ENCODE measurements around the gene GRID1.

DNA sequence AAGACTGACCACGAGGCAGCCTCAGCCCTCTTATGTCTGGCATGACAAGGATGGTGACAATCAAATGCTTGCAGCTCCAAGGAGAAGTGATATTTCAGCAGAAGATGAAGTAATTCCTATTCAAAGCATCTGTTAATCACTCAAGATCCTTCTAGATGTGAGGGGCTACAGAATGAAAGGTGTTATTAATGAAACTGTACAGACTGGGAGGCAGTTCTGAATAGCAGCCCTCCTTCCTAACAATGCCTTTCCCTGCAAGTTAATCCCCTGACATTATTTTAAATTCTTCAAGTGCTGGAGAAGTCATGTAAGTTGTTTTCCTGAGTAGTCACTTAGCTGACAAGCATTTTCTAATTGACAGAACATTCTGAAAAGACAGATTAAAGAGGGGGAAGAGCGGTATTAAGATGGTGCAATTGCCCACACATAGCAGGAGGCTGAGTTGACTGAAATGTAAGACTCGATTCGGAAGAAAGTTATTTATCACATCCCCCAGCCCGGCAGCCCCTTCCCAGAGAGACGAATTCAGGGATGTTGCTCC lies 300.8 kb downstream of the GRID1 start:
- TF ChIP-seq POLR2A (IDR thresholded peaks at IDR 0.05; ENCODE audit: low read depth, low read length) (no peak), POLR2AphosphoS5 (IDR thresholded peaks at IDR 0.05; ENCODE audit: low read depth, low read length) (no peak), TAF1 (IDR thresholded peaks at IDR 0.05; ENCODE audit: low read depth, low read length) (no peak), SPI1 (IDR thresholded peaks at IDR 0.05; ENCODE audit: low read depth, low read length) (no peak), PAX5 (IDR thresholded peaks at IDR 0.05; ENCODE audit: insufficient read depth, low read length, severe bottlenecking) (no peak)

Data from GM12891 (cell line).